ENCODE results near the gene DUSP1. TPM values are rescaled to one million over a fixed set of nuclear protein-coding genes. Genes with fewer than 3 reads are reported as not detected.

The DUSP1 gene
- total RNA-seq, 1 donor from 2014 or later, result 2,876 TPM

DNA sequence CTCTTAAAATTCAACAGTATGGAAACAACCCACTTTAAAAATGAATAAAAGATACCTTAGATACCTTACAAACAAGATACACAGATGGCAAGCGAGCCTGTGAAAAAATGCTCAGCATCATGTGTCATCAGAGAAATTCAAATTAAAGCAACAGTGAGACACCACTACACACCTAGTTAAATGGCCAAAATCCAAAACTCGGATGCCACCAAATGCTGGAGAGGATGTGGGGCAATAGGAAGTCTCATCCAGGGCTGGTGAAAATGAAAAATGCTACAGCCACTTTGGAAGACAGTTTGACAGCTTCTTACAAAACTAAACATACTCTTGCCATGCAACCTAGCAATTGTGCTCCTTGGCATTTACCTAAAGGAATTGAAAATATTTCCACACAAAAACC, 17.9 kb downstream of the DUSP1 start:
- DNase-seq (ENCODE audit: extremely low spot score in 2 of 2), result no peak
- Histone ChIP-seq H3K4me3 (no peak overlapping the region), H3K27me3 (no peaks in the 10 kb centered on the region), H3K27ac (no peak overlapping the region), H3K9me3 (no peaks in the 10 kb centered on the region), H3K36me3 (no peaks in the 10 kb centered on the region), H3K4me1 (peaks cover 32% of the 10 kb centered on the region)
- intact Hi-C loops (cut with DNase I), result no loop called here
- TF ChIP-seq POLR2AphosphoS5 (IDR thresholded peaks at IDR 0.05; ENCODE audit: insufficient read depth in 1 of 2, low read depth in 1 of 2), result no peak
- no peak for TF ChIP-seq POLR2A (IDR thresholded peaks at IDR 0.05)
- TF ChIP-seq, protein P1, sequence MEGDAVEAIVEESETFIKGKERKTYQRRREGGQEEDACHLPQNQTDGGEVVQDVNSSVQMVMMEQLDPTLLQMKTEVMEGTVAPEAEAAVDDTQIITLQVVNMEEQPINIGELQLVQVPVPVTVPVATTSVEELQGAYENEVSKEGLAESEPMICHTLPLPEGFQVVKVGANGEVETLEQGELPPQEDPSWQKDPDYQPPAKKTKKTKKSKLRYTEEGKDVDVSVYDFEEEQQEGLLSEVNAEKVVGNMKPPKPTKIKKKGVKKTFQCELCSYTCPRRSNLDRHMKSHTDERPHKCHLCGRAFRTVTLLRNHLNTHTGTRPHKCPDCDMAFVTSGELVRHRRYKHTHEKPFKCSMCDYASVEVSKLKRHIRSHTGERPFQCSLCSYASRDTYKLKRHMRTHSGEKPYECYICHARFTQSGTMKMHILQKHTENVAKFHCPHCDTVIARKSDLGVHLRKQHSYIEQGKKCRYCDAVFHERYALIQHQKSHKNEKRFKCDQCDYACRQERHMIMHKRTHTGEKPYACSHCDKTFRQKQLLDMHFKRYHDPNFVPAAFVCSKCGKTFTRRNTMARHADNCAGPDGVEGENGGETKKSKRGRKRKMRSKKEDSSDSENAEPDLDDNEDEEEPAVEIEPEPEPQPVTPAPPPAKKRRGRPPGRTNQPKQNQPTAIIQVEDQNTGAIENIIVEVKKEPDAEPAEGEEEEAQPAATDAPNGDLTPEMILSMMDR (IDR thresholded peaks at IDR 0.05), result no peak

DNA sequence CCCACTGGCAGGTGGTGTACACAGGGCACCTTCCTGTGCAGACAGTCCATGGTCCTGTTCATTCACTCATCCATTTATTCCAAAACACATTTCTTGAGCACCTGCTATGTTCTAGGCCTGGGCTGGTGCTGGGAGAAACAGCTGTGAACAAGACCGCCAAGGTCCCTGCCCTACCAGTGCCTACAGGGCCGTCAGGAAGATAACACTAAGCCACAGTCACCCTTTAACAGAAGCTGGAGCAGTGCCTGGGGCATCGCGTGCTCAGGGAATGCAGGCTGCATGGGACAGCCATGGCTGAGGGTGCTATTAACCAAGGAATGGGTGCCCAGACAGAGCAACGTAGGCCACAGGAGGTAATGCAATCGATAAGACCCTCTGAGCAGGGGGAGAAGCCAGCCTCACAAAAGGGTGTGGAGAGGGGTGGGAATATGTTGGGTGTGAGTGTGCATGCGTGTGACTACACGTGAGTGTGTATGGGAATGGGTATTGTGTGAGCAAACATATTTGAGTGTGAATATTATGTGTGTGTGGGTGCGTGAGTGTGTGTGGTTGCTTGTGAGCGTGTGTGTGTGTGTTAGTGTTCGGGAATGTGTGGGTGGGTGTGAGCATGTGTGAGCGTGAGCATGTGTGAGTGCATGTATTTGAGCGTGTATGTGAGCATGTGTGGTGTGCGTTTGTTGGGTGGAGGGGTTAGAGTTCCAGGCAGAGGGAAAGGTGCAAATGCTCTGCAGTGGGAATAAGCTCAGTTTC, 19.1 kb downstream of the DUSP1 start:
- Histone ChIP-seq H3K9me3 (peaks cover 2% of the 10 kb centered on the region), H3K36me3 (no peaks in the 10 kb centered on the region), H3K27ac (no peak overlapping the region), H3K27me3 (no peaks in the 10 kb centered on the region), H3K4me3 (no peak overlapping the region), H3K4me1 (peaks cover 28% of the 10 kb centered on the region)
- DNase-seq (ENCODE audit: extremely low spot score in 2 of 2), result no peak
- intact Hi-C loops (cut with DNase I), result no loop called here
- TF ChIP-seq, protein P1 (IDR thresholded peaks at IDR 0.05), result no peak
- TF ChIP-seq POLR2AphosphoS5 (IDR thresholded peaks at IDR 0.05; ENCODE audit: insufficient read depth in 1 of 2, low read depth in 1 of 2), result no peak
- TF ChIP-seq POLR2A (IDR thresholded peaks at IDR 0.05), result no peak

DNA sequence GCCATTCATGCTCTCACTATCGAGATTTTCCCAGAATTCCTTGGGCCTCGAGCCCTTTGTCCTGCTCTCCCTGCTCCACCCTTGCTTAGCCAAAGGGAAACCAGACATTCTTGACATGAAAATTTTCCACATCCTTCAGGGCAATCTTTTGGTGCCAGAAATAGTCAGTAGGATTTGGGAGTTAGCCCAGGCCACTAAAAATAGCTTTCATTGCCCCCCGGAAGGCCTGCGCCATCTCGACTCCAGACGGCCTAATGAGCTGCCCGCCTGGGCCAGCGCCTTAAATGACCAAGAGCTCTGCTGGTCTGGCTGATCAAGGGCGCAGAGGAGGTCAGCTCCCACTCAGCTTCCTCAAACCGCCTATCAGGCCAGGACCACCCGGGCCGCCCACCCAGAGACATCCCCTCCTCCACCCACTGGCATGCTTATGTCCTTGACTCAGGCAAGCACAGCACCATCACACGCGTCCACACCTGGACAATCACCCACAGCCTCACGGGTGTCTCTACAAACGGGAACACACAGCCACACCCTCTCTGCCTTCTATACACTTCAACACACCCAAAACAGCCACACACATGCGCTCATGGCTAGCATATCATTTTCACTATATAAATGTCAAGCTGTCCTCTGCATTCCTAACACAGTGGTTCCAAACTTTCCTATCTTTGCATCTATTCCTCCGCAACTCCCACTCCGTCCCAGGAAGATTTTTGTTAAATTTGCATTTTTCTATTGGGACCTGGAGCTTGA, 20.9 kb downstream of the DUSP1 start:
- intact Hi-C loops (cut with DNase I), result no loop called here
- Histone ChIP-seq H3K9me3 (peaks cover 2% of the 10 kb centered on the region), H3K27ac (peak overlapping the region; percentile 80), H3K4me3 (no peak overlapping the region), H3K27me3 (no peaks in the 10 kb centered on the region), H3K4me1 (peaks cover 28% of the 10 kb centered on the region), H3K36me3 (no peaks in the 10 kb centered on the region)
- peak; percentile 68 to 79 for TF ChIP-seq POLR2AphosphoS5 (IDR thresholded peaks at IDR 0.05; ENCODE audit: insufficient read depth in 1 of 2, low read depth in 1 of 2)
- TF ChIP-seq, protein P1 (IDR thresholded peaks at IDR 0.05), result no peak
- TF ChIP-seq POLR2A (IDR thresholded peaks at IDR 0.05), result no peak
- DNase-seq (ENCODE audit: extremely low spot score in 2 of 2), result no peak

DNA sequence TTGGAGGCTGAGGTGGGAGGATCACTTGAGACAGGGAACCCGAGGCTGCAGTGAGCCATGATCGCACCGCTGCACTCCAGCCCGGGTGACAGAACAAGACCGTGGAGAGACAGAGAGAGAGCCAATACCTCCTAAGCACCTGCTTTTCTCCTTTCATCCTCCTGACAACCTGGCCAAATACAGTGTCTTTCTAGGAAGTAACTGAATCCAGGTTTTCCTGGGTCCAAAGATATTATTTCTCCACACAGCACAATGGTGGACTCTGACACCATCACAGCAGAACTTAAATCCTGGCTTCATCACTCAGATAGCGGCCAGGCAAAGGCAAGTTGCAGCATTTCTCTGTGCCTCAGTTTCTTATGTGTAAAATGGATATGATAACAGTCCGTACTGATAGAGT, 21.9 kb downstream of the DUSP1 start:
- H3K9me3 ChIP-seq, result peaks cover 2% of the 10 kb centered on the region
- H3K36me3 ChIP-seq, result no peaks in the 10 kb centered on the region
- DNase-seq (ENCODE audit: extremely low spot score in 2 of 2), result no peak
- no peak for TF ChIP-seq POLR2A (IDR thresholded peaks at IDR 0.05)
- TF ChIP-seq, protein P1 (IDR thresholded peaks at IDR 0.05), result no peak
- no peak for TF ChIP-seq POLR2AphosphoS5 (IDR thresholded peaks at IDR 0.05; ENCODE audit: insufficient read depth in 1 of 2, low read depth in 1 of 2)
- no peak overlapping the region for H3K4me3 ChIP-seq
- no peaks in the 10 kb centered on the region for H3K27me3 ChIP-seq
- peak overlapping the region; percentile 80 for H3K27ac ChIP-seq
- H3K4me1 ChIP-seq, result peaks cover 35% of the 10 kb centered on the region
- intact Hi-C loops (cut with DNase I), result no loop called here

Measured in vagina (tissue), 2 donors.